GM10847 (cell line): ENCODE results near the gene TRIM69.

Experiments used
- POLR2A ChIP-seq: IDR thresholded peaks from 2 replicates; pipeline ENCODE4 v1.6.1; 2011; ENCODE audit not compliant: insufficient read length; ENCODE audit errors: extremely low read depth

Gene TRIM69

GRCh38 chr15:44715142-44715796, 21.1 kb upstream of the TRIM69 start:
- peak; percentile 26 for TF ChIP-seq POLR2A

DNA sequence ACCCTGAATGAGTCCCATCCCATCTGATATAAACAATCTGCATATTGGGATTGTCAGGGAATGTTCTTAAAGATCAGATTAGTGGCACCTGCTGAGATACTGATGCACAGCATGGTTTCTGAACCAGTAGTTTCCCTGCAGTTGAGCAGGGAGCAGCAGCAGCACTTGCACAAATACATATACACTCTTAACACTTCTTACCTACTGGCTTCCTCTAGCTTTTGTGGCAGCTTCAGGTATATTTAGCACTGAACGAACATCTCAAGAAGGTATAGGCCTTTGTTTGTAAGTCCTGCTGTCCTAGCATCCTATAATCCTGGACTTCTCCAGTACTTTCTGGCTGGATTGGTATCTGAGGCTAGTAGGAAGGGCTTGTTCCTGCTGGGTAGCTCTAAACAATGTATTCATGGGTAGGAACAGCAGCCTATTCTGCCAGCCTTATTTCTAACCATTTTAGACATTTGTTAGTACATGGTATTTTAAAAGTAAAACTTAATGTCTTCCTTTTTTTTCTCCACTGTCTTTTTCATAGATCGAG, 20.5 kb upstream of the TRIM69 start:
- no peak for TF ChIP-seq POLR2A

- TF ChIP-seq POLR2A: no peak
These were observed 19.2 kb upstream of the TRIM69 start for GRCh38 chr15:44716983-44717602.

DNA sequence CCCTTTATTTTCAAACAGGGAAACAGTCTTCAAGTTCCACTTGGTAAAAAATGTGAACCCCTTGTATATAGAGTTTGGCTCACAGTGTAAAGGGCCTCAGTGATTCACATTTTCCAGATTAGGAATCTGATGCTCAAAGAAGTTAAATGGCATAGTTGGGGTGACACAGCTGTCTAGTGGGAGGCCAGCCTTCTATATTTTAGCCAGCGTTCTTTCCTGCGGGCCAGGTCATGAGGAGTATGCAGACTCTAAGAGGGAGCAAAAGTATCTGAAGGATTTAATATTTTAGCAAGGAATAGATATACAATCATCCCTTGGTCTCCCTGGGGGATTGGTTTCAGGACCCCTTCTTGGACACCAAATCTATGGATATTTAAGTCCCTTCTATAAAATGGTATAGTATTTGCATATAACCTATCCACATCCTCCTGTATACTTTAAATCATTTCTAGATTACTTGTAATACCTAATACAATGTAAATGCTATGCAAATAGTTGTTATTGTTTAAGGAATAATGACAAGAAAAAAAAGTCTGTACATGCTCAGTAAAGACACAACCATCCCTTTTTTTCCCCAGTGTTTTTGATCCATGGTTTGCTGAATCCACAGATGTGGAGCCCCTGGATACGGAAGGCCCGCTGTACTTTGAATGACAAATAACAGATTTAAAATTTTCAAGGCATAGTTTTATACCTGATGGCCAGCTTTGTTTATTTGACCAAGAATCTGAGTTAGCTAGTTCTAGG, 18.0 kb upstream of the TRIM69 start:
- TF ChIP-seq POLR2A: no peak

GRCh38 chr15:44718927-44719292, 17.4 kb upstream of the TRIM69 start:
- TF ChIP-seq POLR2A: peak; percentile 9

- peak; percentile 48 for TF ChIP-seq POLR2A
These were observed 16.9 kb upstream of the TRIM69 start for GRCh38 chr15:44719293-44719999.

DNA sequence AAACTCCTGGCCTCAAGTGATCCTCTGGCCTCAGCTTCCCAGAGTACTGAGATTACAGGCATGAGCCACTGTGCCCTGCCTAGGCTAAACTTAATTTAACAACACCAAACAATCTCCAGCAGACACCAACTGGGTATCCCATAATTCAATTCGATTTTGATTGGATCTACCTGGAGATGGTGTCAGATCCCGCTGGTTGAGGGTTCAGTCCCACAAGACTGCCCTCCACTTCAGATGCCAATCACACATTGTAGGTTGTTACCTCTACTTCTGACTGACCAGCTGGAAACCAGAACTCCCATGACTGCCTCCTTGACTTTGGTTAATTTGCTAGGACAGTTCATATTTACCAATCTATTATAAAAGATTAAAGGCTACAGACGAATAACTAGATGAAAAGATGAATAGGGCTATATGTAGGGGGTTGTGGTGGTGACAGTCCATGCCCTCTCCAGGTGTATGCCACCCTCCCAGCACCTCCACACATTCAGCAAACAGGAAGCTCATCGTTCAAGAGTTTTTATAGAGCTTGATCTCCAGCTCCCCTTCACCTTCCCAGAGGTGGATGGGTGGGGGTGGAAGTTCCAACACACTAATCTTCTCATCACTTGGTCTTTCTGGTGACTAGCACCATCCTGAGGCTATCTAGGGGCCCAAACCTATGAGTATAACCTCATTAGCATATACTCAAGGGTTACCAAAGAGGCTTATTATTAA, 15.7 kb upstream of the TRIM69 start:
- TF ChIP-seq POLR2A: no peak

GRCh38 chr15:44722011-44722410, 14.3 kb upstream of the TRIM69 start:
- TF ChIP-seq POLR2A: no peak

GRCh38 chr15:44726136-44726535, 10.2 kb upstream of the TRIM69 start:
- TF ChIP-seq POLR2A: no peak

DNA sequence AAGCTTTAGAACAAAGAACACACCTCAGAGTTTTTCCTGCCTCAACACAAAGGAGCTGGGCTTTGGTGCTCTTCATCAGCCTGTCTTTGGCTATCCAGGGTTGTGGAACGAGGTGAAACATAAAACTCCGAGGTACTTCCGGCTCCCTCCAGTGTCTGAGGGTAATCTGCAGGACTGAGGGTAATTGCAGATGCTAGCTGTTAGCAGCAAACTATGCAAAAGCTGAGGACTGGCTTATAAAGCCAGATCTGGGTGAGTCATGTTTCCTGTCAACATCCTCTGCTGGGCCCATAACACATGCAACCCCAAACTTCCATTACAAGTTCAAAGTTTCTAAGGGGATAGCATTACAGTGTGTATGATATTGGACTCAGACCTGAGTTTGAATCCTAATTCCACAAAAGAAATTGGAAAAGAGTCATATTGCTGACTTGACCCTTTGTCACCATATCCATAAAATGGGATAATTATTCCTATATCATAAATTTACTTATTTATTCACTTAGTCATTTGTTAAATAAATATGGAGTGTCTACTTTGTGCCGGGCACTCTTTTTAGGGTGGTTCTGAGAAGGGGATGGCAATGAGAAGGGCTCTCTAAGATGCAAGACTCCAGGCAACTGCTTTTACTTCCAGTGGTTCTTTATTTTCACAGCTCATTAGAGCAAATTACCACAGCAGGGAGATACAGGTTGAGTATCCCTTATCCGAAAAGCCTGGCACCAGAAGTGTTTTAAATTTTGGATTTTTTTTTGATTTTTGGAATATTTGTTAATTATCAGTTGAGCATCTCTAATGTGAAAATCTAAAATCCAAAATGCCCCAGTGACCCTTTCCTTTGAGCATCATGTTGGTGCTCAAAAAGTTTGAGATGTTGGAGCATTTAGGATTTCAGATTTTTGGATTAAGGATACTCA, 9.5 kb upstream of the TRIM69 start:
- TF ChIP-seq POLR2A: peak; percentile 50

- no peak for TF ChIP-seq POLR2A
These were observed 8.7 kb upstream of the TRIM69 start for GRCh38 chr15:44727485-44728231.

GRCh38 chr15:44728232-44728575, 8.1 kb upstream of the TRIM69 start:
- TF ChIP-seq POLR2A: peak; percentile 44
